Mesodermal cell (in vitro differentiated cells): ENCODE results near the gene FCER1G.

Experiments used
- H3K27ac ChIP-seq: 2 replicates; pipeline ENCODE4 v1.7.0; 2013; ENCODE audit warnings: mild to moderate bottlenecking, low read depth, low read length, moderate library complexity; ENCODE audit not compliant: severe bottlenecking
- H3K36me3 ChIP-seq: 2 replicates; pipeline ENCODE4 v1.7.1; 2013; ENCODE audit warnings: mild to moderate bottlenecking, low read length, moderate library complexity; ENCODE audit not compliant: control insufficient read depth, insufficient read depth
- H3K4me1 ChIP-seq: one replicate; pipeline ENCODE4 v1.7.1; 2013; ENCODE audit warnings: mild to moderate bottlenecking, low read length; ENCODE audit not compliant: insufficient read depth, control insufficient read depth, poor library complexity, severe bottlenecking
- H3K4me3 ChIP-seq: 2 replicates; pipeline ENCODE4 v1.7.0; 2013; ENCODE audit warnings: low read length, control low read depth, mild to moderate bottlenecking; ENCODE audit not compliant: insufficient read depth, poor library complexity, severe bottlenecking; ENCODE audit errors: extremely low read depth
- H3K9me3 ChIP-seq: 2 replicates; pipeline ENCODE4 v1.7.1; 2013; ENCODE audit warnings: mild to moderate bottlenecking, low read length, moderate library complexity; ENCODE audit not compliant: control insufficient read depth
- WGBS, 2 experiments: methylation state at CpG; one replicate each; pipeline ENCODE4 v1.1.5; 2013; ENCODE audit warnings: missing lambda C conversion rate in 2 of 2; ENCODE audit not compliant: insufficient coverage in 2 of 2; 5-methylcytosine and 5-hydroxymethylcytosine counted together

FCER1G gene

DNA sequence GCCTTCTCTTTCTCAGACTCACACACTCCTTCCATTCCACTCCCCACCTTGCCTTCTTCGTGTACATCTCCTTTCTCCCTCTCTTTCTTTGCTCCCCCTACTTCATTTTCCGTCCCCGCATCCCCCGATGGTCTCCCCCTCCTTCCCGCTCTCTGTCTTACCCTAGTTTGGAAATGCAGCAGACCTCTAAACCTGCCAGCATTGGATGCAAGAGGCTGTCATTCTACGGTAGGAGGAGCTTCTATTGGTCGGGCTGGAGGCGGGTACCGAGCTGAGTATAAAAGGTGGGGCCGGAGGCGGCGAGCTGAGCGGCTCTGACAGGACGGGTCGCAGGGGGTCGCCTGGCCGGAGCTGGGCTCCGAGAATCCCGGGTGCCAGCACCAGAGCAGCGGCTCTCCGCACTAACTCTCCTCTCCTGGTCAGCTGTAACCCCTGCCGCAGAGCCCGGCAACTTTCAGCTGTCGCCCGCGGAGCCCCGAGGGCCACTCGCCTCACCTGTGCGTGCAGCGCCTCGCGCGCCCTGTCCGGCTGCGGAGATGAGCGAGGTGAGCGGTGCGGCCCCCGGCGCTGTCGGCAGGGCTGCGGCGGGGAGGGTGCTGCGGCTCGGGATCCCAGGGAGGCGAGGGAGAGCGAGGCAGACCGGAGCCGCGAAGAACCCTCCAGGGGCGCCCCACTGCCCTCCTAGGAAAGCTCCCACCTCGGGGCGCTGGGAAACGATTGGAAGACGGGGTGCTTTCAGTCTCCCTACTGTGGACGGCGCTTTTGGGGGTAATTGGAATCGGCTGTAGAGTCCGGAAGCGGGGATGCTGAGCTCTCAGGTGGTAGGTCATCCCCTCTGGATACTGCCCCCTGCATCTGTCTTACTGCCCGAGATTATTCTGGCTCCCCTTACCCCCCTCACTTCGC is 43.6 kb downstream of the FCER1G start, which contains the start of gene PCP4L1:
Gene PCP4L1, plus strand, starts transcription at position 307 of the 906 bp plus-strand sequence. Its CDS starts 230 bp downstream, at position 537.
- H3K36me3 ChIP-seq = no peaks in the 10 kb centered on the region
- H3K4me1 ChIP-seq = no peaks in the 10 kb centered on the region
- WGBS, 2 experiments = 2 to 3% methylated on average over 48 to 51 of the region's 62 CpGs
- peaks cover 11% of the 10 kb centered on the region for H3K9me3 ChIP-seq
- H3K4me3 ChIP-seq = peak within 1 kb of the TSS; percentile 28
- no peak within 1 kb of the TSS for H3K27ac ChIP-seq

DNA sequence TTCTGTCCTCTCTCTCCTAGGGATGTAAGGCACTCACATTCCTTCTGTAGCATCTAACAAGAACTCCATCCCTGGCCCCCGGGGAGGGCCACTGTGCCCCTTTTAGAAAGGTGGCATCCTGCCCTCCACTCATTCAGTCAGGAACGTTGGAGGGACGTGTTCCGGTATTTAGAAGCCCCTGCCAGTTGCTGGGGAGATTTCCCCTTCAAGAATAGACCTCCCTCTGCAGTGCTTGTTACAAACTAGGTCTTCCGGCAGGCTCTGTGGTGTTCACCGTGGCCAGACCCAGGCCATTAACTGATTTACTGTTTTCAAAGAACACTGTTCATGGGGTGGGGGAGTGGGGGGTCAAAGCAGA is 44.2 kb downstream of the FCER1G start:
- 42 to 92% methylated on average over 2 to 5 of the region's 6 CpGs for WGBS, 2 experiments
- H3K27ac ChIP-seq = no peak overlapping the region
- no peaks in the 10 kb centered on the region for H3K4me1 ChIP-seq
- H3K4me3 ChIP-seq = no peak overlapping the region
- H3K9me3 ChIP-seq = peaks cover 11% of the 10 kb centered on the region
- no peaks in the 10 kb centered on the region for H3K36me3 ChIP-seq

DNA sequence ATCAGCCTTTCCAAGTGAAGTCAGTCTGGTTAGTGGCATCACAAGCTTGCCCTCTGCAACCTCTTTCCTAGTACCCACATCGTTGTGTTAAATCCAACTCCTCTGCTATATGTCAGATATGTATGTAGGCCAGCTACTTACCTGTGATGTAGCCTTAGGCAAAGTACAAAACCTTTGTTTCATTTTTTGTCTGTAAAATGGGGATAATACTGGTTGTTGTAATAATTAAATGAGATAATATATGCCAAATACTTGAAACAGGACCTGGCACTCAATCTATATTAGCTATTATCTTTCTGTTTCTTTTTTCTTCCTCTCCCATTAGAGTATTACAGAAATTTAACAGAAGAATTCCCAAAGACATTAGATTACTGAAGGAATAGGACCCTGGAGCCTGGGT is 44.7 kb downstream of the FCER1G start:
- H3K4me3 ChIP-seq = no peak overlapping the region
- no peak overlapping the region for H3K27ac ChIP-seq
- no CpG with 5 or more reads among the region's 1 CpG for WGBS, 2 experiments
- H3K4me1 ChIP-seq = no peaks in the 10 kb centered on the region
- peaks cover 11% of the 10 kb centered on the region for H3K9me3 ChIP-seq
- no peaks in the 10 kb centered on the region for H3K36me3 ChIP-seq

DNA sequence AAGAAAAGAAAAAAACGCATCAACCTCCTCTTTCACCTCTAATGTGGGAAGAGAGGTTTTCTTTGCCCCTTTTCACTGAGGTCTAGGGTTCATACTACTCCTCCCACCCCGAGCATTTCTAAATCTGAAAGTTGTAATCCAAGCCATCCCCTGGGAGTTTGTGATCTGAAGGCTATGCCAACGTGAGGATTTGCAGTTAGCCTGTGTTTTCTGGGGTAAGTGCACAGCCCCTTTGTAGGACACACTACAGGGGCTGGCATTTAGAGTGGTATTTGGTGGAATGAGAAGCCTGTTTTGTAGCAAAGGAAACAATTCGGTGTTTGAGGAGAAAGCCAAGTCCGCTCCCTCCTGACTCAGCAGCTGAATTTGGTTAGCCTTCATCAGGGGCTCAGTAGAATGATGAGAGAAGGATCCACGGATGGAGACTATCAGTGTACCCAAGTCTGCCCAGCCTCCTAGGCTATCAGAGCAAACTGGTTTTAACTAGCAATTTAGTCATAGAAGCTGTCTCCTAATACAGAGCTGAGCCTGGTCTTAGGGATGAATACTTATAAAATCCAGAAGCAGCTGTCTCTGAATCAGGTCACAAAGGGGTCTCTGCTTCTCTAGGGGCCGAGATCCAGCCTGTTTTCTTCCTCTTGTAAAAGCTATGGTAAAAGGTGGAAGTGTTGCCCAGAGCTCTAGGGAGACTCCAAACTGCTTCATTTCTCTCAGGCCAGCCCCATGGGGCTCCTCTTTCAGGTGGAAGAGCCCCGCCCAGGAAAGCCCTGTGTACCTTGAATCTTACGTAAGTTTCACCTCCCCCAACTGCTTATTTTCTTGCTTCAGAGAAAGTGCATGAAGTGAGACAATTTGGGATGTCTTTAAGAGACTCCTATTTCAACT is 45.5 kb downstream of the FCER1G start:
- 67 to 91% methylated on average over 3 to 5 of the region's 9 CpGs for WGBS, 2 experiments
- peaks cover 11% of the 10 kb centered on the region for H3K9me3 ChIP-seq
- H3K27ac ChIP-seq = no peak overlapping the region
- H3K4me3 ChIP-seq = no peak overlapping the region
- H3K4me1 ChIP-seq = no peaks in the 10 kb centered on the region
- no peaks in the 10 kb centered on the region for H3K36me3 ChIP-seq

DNA sequence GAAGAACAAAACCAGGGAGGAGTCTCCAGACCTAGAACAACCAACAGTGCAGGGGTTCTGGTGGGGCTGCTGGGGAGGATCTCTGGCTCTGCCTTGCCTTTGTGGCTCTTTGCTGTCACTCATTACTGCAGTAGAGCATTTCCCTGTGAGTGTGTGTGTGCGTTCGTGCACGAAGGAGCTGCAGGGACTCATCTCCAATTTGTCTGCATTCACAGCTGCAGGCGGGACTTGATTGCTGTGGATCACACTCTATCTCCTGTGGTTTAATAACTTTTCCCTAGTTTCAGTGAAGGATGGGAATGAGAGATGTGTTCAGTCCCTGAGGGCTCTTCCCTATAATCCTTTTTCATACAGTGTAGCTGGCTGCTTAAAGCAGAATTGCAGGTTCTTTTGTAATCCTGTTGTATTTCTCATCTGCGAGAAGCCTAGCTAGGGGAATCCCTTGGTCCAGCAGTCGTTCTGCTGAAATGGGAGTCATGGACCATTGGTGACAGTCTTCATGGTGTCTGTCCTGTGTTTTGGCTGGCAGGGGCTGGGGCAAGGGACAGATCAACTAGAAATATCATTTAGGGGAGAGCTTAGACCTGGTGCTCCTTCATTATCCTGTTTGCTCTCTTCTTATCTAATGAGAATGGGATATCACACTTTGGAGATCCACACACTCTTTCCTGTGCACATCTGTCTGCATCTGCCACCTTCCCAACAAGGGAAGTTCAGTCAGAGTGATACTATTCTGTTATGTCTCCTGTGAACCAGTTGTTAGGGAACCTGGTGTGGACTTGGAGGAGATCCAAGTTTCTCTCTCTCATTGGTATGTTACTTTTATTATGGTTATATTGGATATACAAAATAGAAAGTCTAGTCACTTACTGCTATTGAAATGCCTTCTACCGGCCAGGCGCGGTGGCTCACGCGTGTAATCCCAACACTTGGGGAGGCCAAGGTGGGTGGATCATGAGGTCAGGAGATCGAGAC is 46.5 kb downstream of the FCER1G start:
- no peak overlapping the region for H3K4me3 ChIP-seq
- 70 to 74% methylated on average over 5 to 6 of the region's 12 CpGs for WGBS, 2 experiments
- H3K9me3 ChIP-seq = peaks cover 11% of the 10 kb centered on the region
- H3K36me3 ChIP-seq = no peaks in the 10 kb centered on the region
- H3K27ac ChIP-seq = no peak overlapping the region
- H3K4me1 ChIP-seq = peaks cover 7% of the 10 kb centered on the region

DNA sequence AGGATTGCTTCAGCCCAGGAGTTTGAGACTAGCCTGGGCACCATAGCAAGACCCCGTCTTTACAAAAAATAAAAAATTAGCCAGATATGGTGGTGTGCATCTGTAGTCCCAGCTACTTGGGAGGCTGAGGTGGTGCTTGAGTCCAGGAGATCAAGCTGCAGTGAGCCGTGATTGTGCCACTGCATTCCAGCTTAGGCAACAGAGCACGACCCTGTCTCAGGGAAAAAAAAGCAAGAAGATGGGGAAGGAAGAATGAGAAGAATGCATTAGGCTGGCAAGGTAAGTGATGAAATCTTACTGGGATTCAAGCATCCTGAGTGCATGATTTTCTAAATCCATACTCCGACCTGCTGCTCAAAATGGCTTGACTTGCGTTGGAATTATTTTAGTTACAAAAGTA is 50.2 kb downstream of the FCER1G start:
- Histone ChIP-seq H3K36me3 (no peaks in the 10 kb centered on the region), H3K9me3 (no peaks in the 10 kb centered on the region), H3K27ac (no peak overlapping the region), H3K4me3 (no peak overlapping the region), H3K4me1 (peaks cover 9% of the 10 kb centered on the region)
- WGBS, 2 experiments = 65 to 79% methylated on average over 2 to 3 of the region's 5 CpGs

DNA sequence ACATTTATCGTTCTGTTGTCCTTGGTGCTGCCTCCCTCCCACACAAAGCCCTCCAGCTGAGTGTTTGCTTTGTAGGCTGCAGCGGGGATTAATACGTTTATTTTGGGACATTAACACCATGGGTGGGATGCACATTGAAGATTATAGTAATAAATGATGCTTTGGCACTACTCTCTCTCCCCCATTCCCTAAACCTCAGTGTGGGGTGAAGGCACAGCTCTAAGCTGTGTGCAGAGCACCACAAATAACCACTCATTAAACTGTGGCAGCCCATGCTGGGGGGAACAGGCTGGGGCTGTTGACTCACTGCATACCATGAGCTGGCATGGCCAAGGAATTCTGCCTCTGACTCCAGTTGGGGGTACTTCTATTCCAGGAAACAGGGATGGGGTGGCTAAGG is 51.1 kb downstream of the FCER1G start:
- no CpG with 5 or more reads among the region's 3 CpGs for WGBS, 2 experiments
- H3K36me3 ChIP-seq = no peaks in the 10 kb centered on the region
- peak overlapping the region; percentile 5 for H3K27ac ChIP-seq
- H3K4me1 ChIP-seq = peaks cover 9% of the 10 kb centered on the region
- H3K9me3 ChIP-seq = no peaks in the 10 kb centered on the region
- no peak overlapping the region for H3K4me3 ChIP-seq

DNA sequence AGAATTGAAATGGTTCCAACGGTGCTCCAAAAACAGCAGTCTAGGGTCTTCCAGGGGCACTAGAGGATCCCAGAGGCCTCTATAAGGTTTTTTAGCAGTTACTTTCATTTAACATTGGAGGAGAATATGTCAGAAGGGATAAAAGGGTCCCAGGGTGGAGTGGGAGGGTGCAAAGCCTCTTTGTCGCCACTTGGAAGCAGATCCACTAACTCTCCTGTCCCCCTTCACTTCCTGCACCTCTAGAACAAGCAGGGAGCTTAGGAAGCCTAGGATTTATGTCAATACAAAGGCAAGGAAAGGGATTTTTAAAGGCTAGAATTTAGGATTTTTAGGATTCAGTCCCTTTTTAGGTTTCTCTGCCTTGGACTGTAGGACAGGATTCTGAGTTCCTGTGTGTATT is 51.7 kb downstream of the FCER1G start:
- peak overlapping the region; percentile 5 for H3K27ac ChIP-seq
- 77 to 83% methylated on average over 1 to 2 of the region's 2 CpGs for WGBS, 2 experiments
- H3K4me3 ChIP-seq = no peak overlapping the region
- peaks cover 9% of the 10 kb centered on the region for H3K4me1 ChIP-seq
- no peaks in the 10 kb centered on the region for H3K9me3 ChIP-seq
- H3K36me3 ChIP-seq = no peaks in the 10 kb centered on the region

DNA sequence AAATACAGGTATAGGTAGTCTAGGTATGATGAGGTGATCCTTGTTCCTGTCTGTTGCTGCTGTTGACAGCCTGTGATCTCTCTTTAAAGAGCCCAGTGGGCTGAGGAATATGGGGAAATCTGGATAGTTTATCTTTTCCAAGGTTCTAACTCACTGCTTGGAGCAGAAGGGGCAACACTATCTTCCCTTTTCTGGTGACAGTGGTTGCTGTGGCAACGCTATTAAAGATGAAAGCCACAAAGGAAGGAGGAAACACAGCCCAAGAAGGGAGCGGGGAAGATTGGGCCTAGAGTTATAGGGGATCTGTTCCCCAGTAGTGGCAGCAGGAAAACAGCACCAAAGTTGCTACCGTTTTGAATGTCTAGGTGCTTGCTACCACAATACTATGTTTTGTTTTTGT is 52.2 kb downstream of the FCER1G start:
- no peak overlapping the region for H3K4me3 ChIP-seq
- H3K9me3 ChIP-seq = no peaks in the 10 kb centered on the region
- peaks cover 9% of the 10 kb centered on the region for H3K4me1 ChIP-seq
- no peak overlapping the region for H3K27ac ChIP-seq
- WGBS, 2 experiments = 73 to 92% methylated on average over 2 to 3 of the region's 3 CpGs
- no peaks in the 10 kb centered on the region for H3K36me3 ChIP-seq
